ENCODE results near the gene TRIM66. TPM values are rescaled to one million over a fixed set of nuclear protein-coding genes. Genes with fewer than 3 reads are reported as not detected.
A peak's percentile ranks its signal among the peaks of the same experiment; 100 is the strongest.

The TRIM66 gene
- total and polyA plus RNA-seq, 2 experiments from 2014 or later = 1.0 to 3.3 TPM

- H3K27ac ChIP-seq (ENCODE audit: low read depth) = peak overlapping the region; percentile 97
- H3K27ac Mint-ChIP-seq = peak overlapping the region; percentile 98
- H3K9me3 Mint-ChIP-seq = peaks cover 4% of the 10 kb centered on the region; the same call in 2 of the 3 replicates
- peaks cover 26% of the 10 kb centered on the region for H3K27me3 Mint-ChIP-seq (ENCODE audit: insufficient read depth, low read depth, poor library complexity)
- peaks cover 50% of the 10 kb centered on the region for H3F3A ChIP-seq (replicated peaks; ENCODE audit: low read depth)
- H3K4me3 Mint-ChIP-seq = peak overlapping the region; percentile 91
- H3K36me3 Mint-ChIP-seq (ENCODE audit: low read depth) = peaks cover 74% of the 10 kb centered on the region
- H2AFZ ChIP-seq = no peak overlapping the region
- peaks cover 47% of the 10 kb centered on the region for H3K4me1 Mint-ChIP-seq
- peak overlapping the region; percentile 100 for H3K4me3 ChIP-seq
- H4K20me1 ChIP-seq (replicated peaks; ENCODE audit: insufficient read depth) = peaks cover 17% of the 10 kb centered on the region
- no peaks in the 10 kb centered on the region for H3K27me3 ChIP-seq (ENCODE audit: insufficient read depth)
- peaks cover 25% of the 10 kb centered on the region for H3K4me1 ChIP-seq (ENCODE audit: insufficient read depth)
- ATAC-seq (no peak), DNase-seq (ENCODE audit: low spot score) (no peak)
- H3K36me3 ChIP-seq (ENCODE audit: insufficient read depth) = peaks cover 29% of the 10 kb centered on the region
- no peak for TF ChIP-seq ETS1 (IDR thresholded peaks at IDR 0.05)
- no peak for TF ChIP-seq JUNB (IDR thresholded peaks at IDR 0.05; ENCODE audit: unreplicated experiment)
- H3K4me2 ChIP-seq = peak overlapping the region; percentile 100
- peaks cover 8% of the 10 kb centered on the region; the same call in 1 of the 2 replicates for H3K9me2 ChIP-seq (ENCODE audit: insufficient read depth)
- H3K79me2 ChIP-seq (replicated peaks; ENCODE audit: insufficient read depth) = peaks cover 33% of the 10 kb centered on the region
Observed at GRCh38 chr11:8683115-8683807, 796 bp upstream of the TRIM66 start.

GRCh38 chr11:8681837-8682302, 595 bp downstream of the TRIM66 start:
- H3K4me3 Mint-ChIP-seq = peak overlapping the region; percentile 91
- DNase-seq (ENCODE audit: low spot score) = no peak
- H3K9me2 ChIP-seq (ENCODE audit: insufficient read depth) = peaks cover 8% of the 10 kb centered on the region; the same call in 1 of the 2 replicates
- H3K4me3 ChIP-seq = peak overlapping the region; percentile 100
- peaks cover 29% of the 10 kb centered on the region for H3K36me3 ChIP-seq (ENCODE audit: insufficient read depth)
- peaks cover 12% of the 10 kb centered on the region for H4K20me1 ChIP-seq (replicated peaks; ENCODE audit: insufficient read depth)
- H3K79me2 ChIP-seq (replicated peaks; ENCODE audit: insufficient read depth) = peaks cover 33% of the 10 kb centered on the region
- H3K27me3 ChIP-seq (ENCODE audit: insufficient read depth) = no peaks in the 10 kb centered on the region
- H3F3A ChIP-seq (replicated peaks; ENCODE audit: low read depth) = peaks cover 38% of the 10 kb centered on the region
- peaks cover 24% of the 10 kb centered on the region for H3K4me1 ChIP-seq (ENCODE audit: insufficient read depth)
- H3K27ac Mint-ChIP-seq = peak overlapping the region; percentile 98
- no peaks in the 10 kb centered on the region; the same call in 2 of the 3 replicates for H3K9me3 Mint-ChIP-seq
- 0 out of 2 replicates have a peak overlapping the region, but pooled peaks have one; percentile 6 for H2AFZ ChIP-seq
- peaks cover 18% of the 10 kb centered on the region for H3K27me3 Mint-ChIP-seq (ENCODE audit: insufficient read depth, low read depth, poor library complexity)
- H3K4me2 ChIP-seq = peak overlapping the region; percentile 82
- peaks cover 38% of the 10 kb centered on the region for H3K4me1 Mint-ChIP-seq
- H3K36me3 Mint-ChIP-seq (ENCODE audit: low read depth) = peaks cover 62% of the 10 kb centered on the region
- ATAC-seq = no peak
- peak overlapping the region; percentile 99 for H3K27ac ChIP-seq (ENCODE audit: low read depth)
- TF ChIP-seq ZNF114 (CRISPR knock-in tag; IDR thresholded peaks at IDR 0.05) = no peak
- no peak for TF ChIP-seq CTCF (conservative IDR thresholded peaks at IDR 0.05; ENCODE audit: low read depth in 2 of 2)
- no peak for TF ChIP-seq POLR2AphosphoS5 (IDR thresholded peaks at IDR 0.05; ENCODE audit: low read depth)
- no peak for TF ChIP-seq JUNB (IDR thresholded peaks at IDR 0.05; ENCODE audit: unreplicated experiment)
- no peak for TF ChIP-seq REST (IDR thresholded peaks at IDR 0.05; ENCODE audit: unreplicated experiment)
- no peak for TF ChIP-seq STAT1 (IDR thresholded peaks at IDR 0.05; ENCODE audit: unreplicated experiment)
- no peak for TF ChIP-seq ETS1 (IDR thresholded peaks at IDR 0.05)
- TF ChIP-seq EZH2phosphoT487 (IDR thresholded peaks at IDR 0.05; ENCODE audit: unreplicated experiment) = no peak
